Measurements from ENCODE around the gene KCNQ4. TPM values are rescaled to one million over a fixed set of nuclear protein-coding genes. Genes with fewer than 3 reads are reported as not detected.

KCNQ4 gene
- total and polyA plus RNA-seq, 2 of the 4 experiments (the other 2 are of a cell fraction), result 0.07 TPM; not detected in 1

GRCh38 chr1:40845895-40846294 is 62.3 kb downstream of the KCNQ4 start:
- H3K14ac ChIP-seq (replicated peaks; ENCODE audit: low read depth, low read length), result no peak overlapping the region
- no peak overlapping the region for H2BK15ac ChIP-seq (ENCODE audit: low read depth, low read length)
- no peak overlapping the region for H2AK9ac ChIP-seq (replicated peaks; ENCODE audit: low read depth, low read length, poor library complexity)
- no peak overlapping the region for H2AFZ ChIP-seq (replicated peaks; ENCODE audit: low read length, poor library complexity)
- no peak overlapping the region for H2BK20ac ChIP-seq (ENCODE audit: low read depth, low read length)
- H3K9me3 ChIP-seq (ENCODE audit: control insufficient read depth, insufficient read depth, low read length), result peaks cover 12% of the 10 kb centered on the region
- no peak overlapping the region for H2BK5ac ChIP-seq (ENCODE audit: low read depth, low read length, poor library complexity, severe bottlenecking)
- no peak overlapping the region for H3K56ac ChIP-seq (ENCODE audit: extremely low read depth, insufficient read depth, low read length)
- no peak overlapping the region for H3K4ac ChIP-seq (ENCODE audit: low read depth, low read length)
- no peak overlapping the region for H2AK5ac ChIP-seq (ENCODE audit: low read depth, low read length)
- ChIA-PET CTCF (no interaction called here), POLR2A (ENCODE audit: unreplicated experiment) (no interaction called here)
- in situ Hi-C loops (cut with MboI; ENCODE audit: low sequenced_read_pairs), result loop anchor here (5.0 to 10.0 kb wide), 2 partner anchors 106 to 221 kb away; no protein-coding TSS in a partner anchor
- H3K4me1 ChIP-seq (ENCODE audit: control insufficient read depth, insufficient read depth, low read length), result no peaks in the 10 kb centered on the region
- H4K8ac ChIP-seq (ENCODE audit: low read depth in 2 of 2, low read length in 2 of 2), result no peak overlapping the region
- no peaks in the 10 kb centered on the region; the same call in 1 of the 2 replicates for H4K20me1 ChIP-seq (ENCODE audit: insufficient read depth, low read length)
- H3K18ac ChIP-seq (ENCODE audit: low read depth, low read length), result no peak overlapping the region
- H3K79me1 ChIP-seq (ENCODE audit: low read depth in 1 of 2, low read length in 2 of 2), result no peaks in the 10 kb centered on the region
- H3K9me1 ChIP-seq (ENCODE audit: insufficient read depth, low read length), result no peaks in the 10 kb centered on the region
- no peak for DNase-seq
- no TSS peak for BruUV-seq (replicated peaks)
- H2BK120ac ChIP-seq (ENCODE audit: low read depth, low read length), result no peak overlapping the region
- H3K23ac ChIP-seq (ENCODE audit: low read depth, low read length), result no peak overlapping the region
- no peak for ATAC-seq (ENCODE audit: low read depth)
- no peaks in the 10 kb centered on the region for H3K36me3 ChIP-seq (ENCODE audit: control insufficient read depth, insufficient read depth, low read length)
- TF ChIP-seq CEBPB (IDR thresholded peaks at IDR 0.05; ENCODE audit: low read depth, low read length) (no peak), NFE2L2 (IDR thresholded peaks at IDR 0.05; ENCODE audit: low read depth, low read length) (no peak), USF2 (IDR thresholded peaks at IDR 0.05; ENCODE audit: low read depth, low read length) (no peak), CTCF (conservative IDR thresholded peaks at IDR 0.05; ENCODE audit: low read depth, low read length) (no peak), MXI1 (IDR thresholded peaks at IDR 0.05; ENCODE audit: borderline replicate concordance, low read depth, low read length) (no peak), SMC3 (IDR thresholded peaks at IDR 0.05; ENCODE audit: low read depth, low read length) (no peak), RFX5 (IDR thresholded peaks at IDR 0.05; ENCODE audit: low read depth, low read length) (no peak), FOS (IDR thresholded peaks at IDR 0.05; ENCODE audit: low read depth, low read length) (no peak), MAFK (IDR thresholded peaks at IDR 0.05; ENCODE audit: low read depth, low read length) (no peak), CHD1 (IDR thresholded peaks at IDR 0.05; ENCODE audit: low read depth, low read length) (no peak), MAZ (IDR thresholded peaks at IDR 0.05; ENCODE audit: borderline replicate concordance, low read depth, low read length) (no peak), BHLHE40 (IDR thresholded peaks at IDR 0.05; ENCODE audit: low read depth, low read length) (no peak)
- TF ChIP-seq, protein P1, sequence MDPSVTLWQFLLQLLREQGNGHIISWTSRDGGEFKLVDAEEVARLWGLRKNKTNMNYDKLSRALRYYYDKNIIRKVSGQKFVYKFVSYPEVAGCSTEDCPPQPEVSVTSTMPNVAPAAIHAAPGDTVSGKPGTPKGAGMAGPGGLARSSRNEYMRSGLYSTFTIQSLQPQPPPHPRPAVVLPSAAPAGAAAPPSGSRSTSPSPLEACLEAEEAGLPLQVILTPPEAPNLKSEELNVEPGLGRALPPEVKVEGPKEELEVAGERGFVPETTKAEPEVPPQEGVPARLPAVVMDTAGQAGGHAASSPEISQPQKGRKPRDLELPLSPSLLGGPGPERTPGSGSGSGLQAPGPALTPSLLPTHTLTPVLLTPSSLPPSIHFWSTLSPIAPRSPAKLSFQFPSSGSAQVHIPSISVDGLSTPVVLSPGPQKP (IDR thresholded peaks at IDR 0.05; ENCODE audit: borderline replicate concordance, low read depth, low read length), result no peak
- no peak overlapping the region for H3K4me2 ChIP-seq (ENCODE audit: low read depth, low read length)
- H3K27ac ChIP-seq (ENCODE audit: insufficient read depth, low read length), result no peak overlapping the region
- no peak overlapping the region for H4K91ac ChIP-seq (ENCODE audit: insufficient read depth, low read depth, low read length)
- no peak overlapping the region for H3K4me3 ChIP-seq (ENCODE audit: insufficient read depth, low read depth, low read length)
- H4K5ac ChIP-seq (ENCODE audit: low read depth, low read length), result no peak overlapping the region
- intact Hi-C loops (cut with micrococcal nuclease), result loop anchor here (5.0 kb wide), 1 partner anchor 276 kb away; no protein-coding TSS in a partner anchor
- no CpG with 5 or more reads among the region's 1 CpG for WGBS, 2 experiments (ENCODE audit: extremely low coverage in 2 of 2, insufficient read length in 1 of 2)
- no peak overlapping the region for H3K9ac ChIP-seq (ENCODE audit: low read depth, low read length)
- H3K27me3 ChIP-seq (ENCODE audit: control insufficient read depth, insufficient read depth, low read length), result peaks cover 11% of the 10 kb centered on the region
- dilution Hi-C loops (cut with HindIII; ENCODE audit: low sequenced_read_pairs, unreplicated experiment), result no loop called here

Data from IMR-90 (cell line).